Bronchial epithelial cell (primary cell): ENCODE data around the gene SAMD10. TPM values are rescaled to one million over a fixed set of nuclear protein-coding genes. Genes with fewer than 3 reads are reported as not detected.

Experiments
- DNase-seq: peaks from one replicate; pipeline ENCODE4 v3.0.0-alpha.2; 2010; ENCODE audit warnings: low read depth
- FAIRE-seq: peaks from 2 replicates; lab custom pipeline; 2011; peaks lifted over from hg19 to GRCh38; lab: Jason Lieb, UNC
- H3K27me3 ChIP-seq: 2 replicates; pipeline ENCODE4 v1.5.1; 2011; ENCODE audit warnings: low read length; ENCODE audit not compliant: control insufficient read depth, insufficient read depth
- H3K36me3 ChIP-seq: 2 replicates; pipeline ENCODE4 v1.5.1; 2011; ENCODE audit warnings: low read length; ENCODE audit not compliant: control insufficient read depth, insufficient read depth
- H3K4me3 ChIP-seq: 2 replicates; pipeline ENCODE4 v1.5.1; 2011; ENCODE audit warnings: mild to moderate bottlenecking, low read depth, low read length, control low read depth
- total RNA-seq: library from RNA; depleted of rRNA; stranded (reverse); fragments of >200 nt; gene quantifications from 2 replicates; pipeline ENCODE4 v1.2.1, GENCODE V29; 2014
- TF ChIP-seq, protein P1 (sequence below): IDR thresholded peaks from 2 replicates; pipeline ENCODE4 v1.5.1; 2011; ENCODE audit warnings: mild to moderate bottlenecking, moderate library complexity, low read length, control low read depth, inconsistent platforms; ENCODE audit not compliant: insufficient read depth, severe bottlenecking

The SAMD10 gene
- total RNA-seq, 1 donor from 2014 or later: 1.1 TPM

DNA sequence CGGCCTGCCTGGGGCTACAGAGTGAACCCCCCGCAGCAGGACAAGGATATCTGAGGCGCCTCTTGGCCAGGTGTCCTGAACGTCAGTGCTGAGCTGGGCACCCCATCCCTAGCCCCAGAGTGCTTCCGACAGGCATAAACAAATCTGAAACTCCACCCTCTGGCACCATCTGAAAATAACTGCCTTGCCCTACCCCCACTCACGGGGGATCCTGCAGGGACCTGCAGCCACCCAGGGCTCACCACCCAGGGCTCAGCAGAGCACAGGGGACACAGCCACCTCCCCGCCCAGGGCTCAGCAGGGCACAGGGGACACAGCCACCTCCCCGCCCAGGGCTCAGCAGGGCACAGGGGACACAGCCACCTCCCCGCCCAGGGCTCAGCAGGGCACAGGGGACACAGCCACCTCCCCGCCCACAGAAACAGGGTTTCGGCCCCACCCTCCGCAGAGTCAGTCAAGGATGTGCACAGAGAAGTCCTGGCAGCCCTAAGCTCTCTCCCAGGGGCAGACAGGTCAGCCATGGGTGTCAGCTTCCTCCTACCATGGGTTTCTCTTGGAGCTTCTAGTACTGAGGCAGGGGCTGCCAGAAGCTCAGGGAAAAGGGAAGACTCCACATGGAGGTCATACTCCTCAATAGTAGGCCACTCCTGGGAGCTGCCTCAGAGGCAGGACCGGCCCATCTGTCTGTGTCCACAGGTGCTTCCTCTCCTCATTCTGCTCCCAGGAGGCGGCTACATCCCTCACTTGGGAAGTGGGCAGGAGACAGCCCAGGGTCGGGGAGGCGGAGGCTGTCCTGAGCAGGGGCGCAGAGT, 27.8 kb downstream of the SAMD10 start:
- no peak for DNase-seq
- no peak overlapping the region for H3K4me3 ChIP-seq

DNA sequence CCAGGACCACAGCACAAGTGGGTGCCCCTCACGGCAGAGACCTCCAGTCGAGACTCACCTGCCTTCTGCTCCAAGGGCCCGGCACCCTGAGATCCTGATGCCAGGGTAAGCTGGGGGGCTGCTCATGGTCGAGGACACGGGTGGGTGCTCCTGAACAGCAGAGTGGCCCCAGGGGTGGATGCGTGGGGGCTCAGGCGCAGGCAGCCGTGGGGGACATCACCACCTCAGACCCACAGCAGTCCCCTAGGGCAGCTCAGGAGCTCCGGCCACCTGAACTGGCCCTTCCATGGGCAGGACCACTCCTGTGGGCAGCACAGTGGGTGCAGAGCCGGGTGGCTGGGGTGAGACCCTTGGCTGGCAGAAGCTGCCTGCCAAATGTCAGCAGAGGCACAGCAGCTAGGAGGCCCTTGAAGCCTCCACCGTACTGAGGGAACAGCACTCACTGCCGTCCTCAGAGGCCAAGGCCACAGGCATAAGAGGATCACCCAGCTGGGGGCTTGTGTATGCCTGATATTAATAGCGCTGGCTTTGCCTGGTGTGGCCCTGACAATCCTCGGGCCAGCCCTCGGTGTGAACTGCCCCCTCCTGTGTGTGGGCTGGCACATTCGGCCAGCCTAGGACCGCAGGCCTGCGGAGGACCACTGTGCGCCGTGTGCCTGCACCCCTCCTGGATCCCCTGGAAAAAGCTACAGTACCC, 28.6 kb downstream of the SAMD10 start:
- Histone ChIP-seq H3K27me3 (no peaks in the 10 kb centered on the region), H3K36me3 (peaks cover 3% of the 10 kb centered on the region), H3K4me3 (no peak overlapping the region)
- TF ChIP-seq, protein P1, sequence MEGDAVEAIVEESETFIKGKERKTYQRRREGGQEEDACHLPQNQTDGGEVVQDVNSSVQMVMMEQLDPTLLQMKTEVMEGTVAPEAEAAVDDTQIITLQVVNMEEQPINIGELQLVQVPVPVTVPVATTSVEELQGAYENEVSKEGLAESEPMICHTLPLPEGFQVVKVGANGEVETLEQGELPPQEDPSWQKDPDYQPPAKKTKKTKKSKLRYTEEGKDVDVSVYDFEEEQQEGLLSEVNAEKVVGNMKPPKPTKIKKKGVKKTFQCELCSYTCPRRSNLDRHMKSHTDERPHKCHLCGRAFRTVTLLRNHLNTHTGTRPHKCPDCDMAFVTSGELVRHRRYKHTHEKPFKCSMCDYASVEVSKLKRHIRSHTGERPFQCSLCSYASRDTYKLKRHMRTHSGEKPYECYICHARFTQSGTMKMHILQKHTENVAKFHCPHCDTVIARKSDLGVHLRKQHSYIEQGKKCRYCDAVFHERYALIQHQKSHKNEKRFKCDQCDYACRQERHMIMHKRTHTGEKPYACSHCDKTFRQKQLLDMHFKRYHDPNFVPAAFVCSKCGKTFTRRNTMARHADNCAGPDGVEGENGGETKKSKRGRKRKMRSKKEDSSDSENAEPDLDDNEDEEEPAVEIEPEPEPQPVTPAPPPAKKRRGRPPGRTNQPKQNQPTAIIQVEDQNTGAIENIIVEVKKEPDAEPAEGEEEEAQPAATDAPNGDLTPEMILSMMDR: no peak
- no peak for FAIRE-seq
- no peak for DNase-seq

More for the DNA sequence above, 27.8 kb downstream of the SAMD10 start:
- peaks cover 3% of the 10 kb centered on the region for H3K36me3 ChIP-seq
- no peaks in the 10 kb centered on the region for H3K27me3 ChIP-seq
- TF ChIP-seq, protein P1: no peak
- no peak for FAIRE-seq

- peaks cover 24% of the 10 kb centered on the region for H3K36me3 ChIP-seq
- no peaks in the 10 kb centered on the region for H3K27me3 ChIP-seq
- TF ChIP-seq, protein P1: no peak
- DNase-seq: no peak
- H3K4me3 ChIP-seq: no peak overlapping the region
- FAIRE-seq: no peak
Observed at GRCh38 chr20:63947638-63948456, 31.6 kb downstream of the SAMD10 start.

DNA sequence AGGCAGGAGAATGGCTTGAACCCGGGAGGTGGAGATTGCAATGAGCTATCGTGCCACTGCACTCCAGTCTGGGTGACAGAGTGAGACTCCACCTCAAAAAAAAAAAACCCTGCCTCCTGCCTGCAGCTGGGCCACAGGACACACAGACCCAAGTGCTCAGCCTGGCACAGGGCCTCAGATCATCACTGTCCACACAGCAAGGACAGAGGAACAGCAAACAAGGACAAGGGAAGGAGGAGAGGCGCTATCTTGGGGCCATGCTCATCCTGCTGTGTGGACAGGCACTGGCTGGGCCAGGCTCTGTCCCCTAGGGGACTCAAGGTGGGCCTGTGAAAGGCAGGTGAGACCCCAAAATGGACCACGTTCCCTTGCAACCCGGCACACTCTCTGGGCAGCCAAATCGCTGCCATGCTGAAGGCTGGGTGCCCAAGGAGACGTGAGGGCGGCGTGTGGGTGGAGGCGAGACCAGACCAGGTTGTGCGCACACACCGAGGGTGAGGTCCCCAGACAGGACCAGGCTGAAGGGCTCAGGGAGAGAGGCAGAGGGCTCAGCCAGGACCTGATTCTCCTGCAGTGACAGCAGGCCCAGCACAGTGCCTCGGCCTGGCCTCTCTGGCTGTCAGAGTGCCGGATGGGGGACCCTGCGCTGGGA, 32.3 kb downstream of the SAMD10 start:
- peaks cover 23% of the 10 kb centered on the region for H3K36me3 ChIP-seq
- H3K27me3 ChIP-seq: no peaks in the 10 kb centered on the region
- DNase-seq: no peak
- H3K4me3 ChIP-seq: no peak overlapping the region
- no peak for FAIRE-seq
- TF ChIP-seq, protein P1: no peak
